SK-N-MC (cell line): ENCODE data around the gene CREB5.

Source experiments
- EZH2 ChIP-seq: fragments of 200-600 bp; sonication (generic); IDR thresholded peaks from one replicate; pipeline ENCODE4 v1.6.1; 2017; ENCODE audit warnings: antibody characterized with exemption
- FOXP2 ChIP-seq: optimal IDR thresholded peaks from 2 replicates; pipeline ENCODE3; 2011; ENCODE audit warnings: mild to moderate bottlenecking, moderate library complexity; ENCODE audit not compliant: insufficient read depth; ENCODE audit errors: extremely low read length, control extremely low read depth
- POLR2AphosphoS5 ChIP-seq: IDR thresholded peaks from 2 replicates; pipeline ENCODE4 v1.6.1; 2012; ENCODE audit warnings: mild to moderate bottlenecking, low read depth, low read length, borderline replicate concordance

GRCh38 chr7:28409716-28410627, 2.3 kb upstream of the CREB5 start:
- no peak for TF ChIP-seq POLR2AphosphoS5
- TF ChIP-seq EZH2: no peak
- TF ChIP-seq FOXP2: no peak
